ENCODE measurements around the gene VAC14.

Gene VAC14

GRCh38 chr16:70754371-70754770 is 46.6 kb downstream of the VAC14 start:
- DNase-seq (ENCODE audit: insufficient read length, low spot score) (no peak), FAIRE-seq (no peak)
- TF ChIP-seq TAF1 (IDR thresholded peaks at IDR 0.05; ENCODE audit: low read depth, low read length) (no peak), SPI1 (IDR thresholded peaks at IDR 0.05; ENCODE audit: low read depth, low read length) (no peak), PAX5 (IDR thresholded peaks at IDR 0.05; ENCODE audit: insufficient read depth, low read length, severe bottlenecking) (no peak), POLR2A (IDR thresholded peaks at IDR 0.05; ENCODE audit: low read depth, low read length) (no peak), POLR2AphosphoS5 (IDR thresholded peaks at IDR 0.05; ENCODE audit: low read depth, low read length) (no peak), POU2F2 (IDR thresholded peaks at IDR 0.05; ENCODE audit: low read depth, low read length) (no peak)

GRCh38 chr16:70753694-70754325 is 47.1 kb downstream of the VAC14 start:
- FAIRE-seq (no peak), DNase-seq (ENCODE audit: insufficient read length, low spot score) (no peak)
- TF ChIP-seq TAF1 (IDR thresholded peaks at IDR 0.05; ENCODE audit: low read depth, low read length) (no peak), POLR2A (IDR thresholded peaks at IDR 0.05; ENCODE audit: low read depth, low read length) (no peak), SPI1 (IDR thresholded peaks at IDR 0.05; ENCODE audit: low read depth, low read length) (no peak), PAX5 (IDR thresholded peaks at IDR 0.05; ENCODE audit: insufficient read depth, low read length, severe bottlenecking) (no peak), POLR2AphosphoS5 (IDR thresholded peaks at IDR 0.05; ENCODE audit: low read depth, low read length) (no peak), POU2F2 (IDR thresholded peaks at IDR 0.05; ENCODE audit: low read depth, low read length) (no peak)

GRCh38 chr16:70753228-70753627 is 47.7 kb downstream of the VAC14 start:
- FAIRE-seq, result no peak
- no peak for TF ChIP-seq TAF1 (IDR thresholded peaks at IDR 0.05; ENCODE audit: low read depth, low read length)
- TF ChIP-seq PAX5 (IDR thresholded peaks at IDR 0.05; ENCODE audit: insufficient read depth, low read length, severe bottlenecking), result no peak
- no peak for TF ChIP-seq SPI1 (IDR thresholded peaks at IDR 0.05; ENCODE audit: low read depth, low read length)
- TF ChIP-seq POLR2AphosphoS5 (IDR thresholded peaks at IDR 0.05; ENCODE audit: low read depth, low read length), result no peak
- no peak for TF ChIP-seq POLR2A (IDR thresholded peaks at IDR 0.05; ENCODE audit: low read depth, low read length)
- TF ChIP-seq POU2F2 (IDR thresholded peaks at IDR 0.05; ENCODE audit: low read depth, low read length), result no peak
- no peak for DNase-seq (ENCODE audit: insufficient read length, low spot score)

- no peak for DNase-seq (ENCODE audit: insufficient read length, low spot score)
- TF ChIP-seq SPI1 (IDR thresholded peaks at IDR 0.05; ENCODE audit: low read depth, low read length), result no peak
- TF ChIP-seq POLR2A (IDR thresholded peaks at IDR 0.05; ENCODE audit: low read depth, low read length), result no peak
- no peak for TF ChIP-seq POU2F2 (IDR thresholded peaks at IDR 0.05; ENCODE audit: low read depth, low read length)
- TF ChIP-seq POLR2AphosphoS5 (IDR thresholded peaks at IDR 0.05; ENCODE audit: low read depth, low read length), result no peak
- TF ChIP-seq TAF1 (IDR thresholded peaks at IDR 0.05; ENCODE audit: low read depth, low read length), result no peak
- no peak for TF ChIP-seq PAX5 (IDR thresholded peaks at IDR 0.05; ENCODE audit: insufficient read depth, low read length, severe bottlenecking)
- no peak for FAIRE-seq
These were observed 48.5 kb downstream of the VAC14 start for GRCh38 chr16:70752426-70752825.

GRCh38 chr16:70751593-70751992 is 49.4 kb downstream of the VAC14 start:
- TF ChIP-seq POLR2A (IDR thresholded peaks at IDR 0.05; ENCODE audit: low read depth, low read length), result no peak
- no peak for DNase-seq (ENCODE audit: insufficient read length, low spot score)
- no peak for FAIRE-seq

GRCh38 chr16:70750893-70751467 is 50.0 kb downstream of the VAC14 start:
- FAIRE-seq (no peak), DNase-seq (ENCODE audit: insufficient read length, low spot score) (no peak)
- TF ChIP-seq SPI1 (IDR thresholded peaks at IDR 0.05; ENCODE audit: low read depth, low read length) (no peak), TAF1 (IDR thresholded peaks at IDR 0.05; ENCODE audit: low read depth, low read length) (no peak), POLR2AphosphoS5 (IDR thresholded peaks at IDR 0.05; ENCODE audit: low read depth, low read length) (no peak), POU2F2 (IDR thresholded peaks at IDR 0.05; ENCODE audit: low read depth, low read length) (no peak), PAX5 (IDR thresholded peaks at IDR 0.05; ENCODE audit: insufficient read depth, low read length, severe bottlenecking) (no peak), POLR2A (IDR thresholded peaks at IDR 0.05; ENCODE audit: low read depth, low read length) (no peak)

- DNase-seq (ENCODE audit: insufficient read length, low spot score), result no peak
- no peak for FAIRE-seq
- no peak for TF ChIP-seq PAX5 (IDR thresholded peaks at IDR 0.05; ENCODE audit: insufficient read depth, low read length, severe bottlenecking)
- no peak for TF ChIP-seq POLR2A (IDR thresholded peaks at IDR 0.05; ENCODE audit: low read depth, low read length)
These were observed 51.0 kb downstream of the VAC14 start for GRCh38 chr16:70749681-70750601.

- FAIRE-seq (no peak), DNase-seq (ENCODE audit: insufficient read length, low spot score) (no peak)
- TF ChIP-seq SPI1 (IDR thresholded peaks at IDR 0.05; ENCODE audit: low read depth, low read length) (no peak), TAF1 (IDR thresholded peaks at IDR 0.05; ENCODE audit: low read depth, low read length) (no peak), POLR2AphosphoS5 (IDR thresholded peaks at IDR 0.05; ENCODE audit: low read depth, low read length) (no peak), POU2F2 (IDR thresholded peaks at IDR 0.05; ENCODE audit: low read depth, low read length) (no peak), PAX5 (IDR thresholded peaks at IDR 0.05; ENCODE audit: insufficient read depth, low read length, severe bottlenecking) (no peak), POLR2A (IDR thresholded peaks at IDR 0.05; ENCODE audit: low read depth, low read length) (no peak)
These were observed 51.8 kb downstream of the VAC14 start for GRCh38 chr16:70749006-70749678.

Data from GM12891 (cell line).